HG02884 (cell line): ENCODE results near the gene MTFR2.

Experiments used
- ATAC-seq: cut with Tn5 transposase; IDR thresholded peaks from one replicate; pipeline ENCODE4 v1.9.1; 2021; ENCODE audit warnings: mild to moderate bottlenecking, moderate library complexity; ENCODE audit not compliant: unreplicated experiment

MTFR2 gene

DNA sequence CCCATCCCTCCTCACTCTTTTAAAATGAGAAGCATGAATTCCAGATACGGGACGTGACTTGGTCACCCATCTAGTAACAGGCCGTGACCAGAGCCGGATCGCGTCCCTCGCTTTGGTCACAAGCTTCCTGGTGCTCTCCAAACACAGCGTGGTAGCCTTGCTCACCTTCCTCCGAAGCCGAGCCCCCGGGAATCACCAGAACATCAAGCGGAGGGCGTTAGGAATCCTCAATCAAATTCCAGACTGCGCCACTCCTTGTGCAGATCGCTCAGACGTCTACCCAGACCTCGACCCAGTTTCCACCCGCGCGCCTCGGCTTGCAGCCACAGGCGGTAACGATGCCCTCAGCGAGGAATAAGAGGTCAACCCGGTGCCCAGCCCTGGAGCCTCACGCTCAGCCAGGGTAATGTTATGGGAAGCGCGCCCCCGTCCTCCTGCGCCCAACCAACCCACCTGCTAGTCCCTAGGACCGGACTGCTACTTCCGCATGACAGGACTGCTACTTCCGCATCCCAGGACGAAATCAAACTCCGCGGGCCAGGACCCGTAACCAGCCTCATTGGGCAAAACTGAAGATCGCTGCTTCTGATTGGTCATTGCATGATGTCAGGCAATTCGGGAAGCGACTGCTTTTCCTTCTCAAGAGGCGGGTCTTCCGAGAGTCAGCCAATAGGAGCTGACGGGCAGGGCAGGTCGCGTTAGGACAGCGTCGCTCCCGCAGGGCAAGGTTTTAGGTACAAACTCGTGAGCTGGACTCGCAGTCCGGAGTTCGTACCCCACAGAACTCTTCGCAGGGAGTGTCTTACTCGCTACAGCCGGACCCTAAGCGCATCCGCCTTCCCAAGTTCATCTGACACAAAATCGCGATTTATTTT, at the start of gene MTFR2:
TSS of gene MTFR2 (minus strand) at position 501 of the 875 bp plus-strand sequence. CDS start 1,212 bp downstream, outside the sequence.
- ATAC-seq = peak; percentile 94

DNA sequence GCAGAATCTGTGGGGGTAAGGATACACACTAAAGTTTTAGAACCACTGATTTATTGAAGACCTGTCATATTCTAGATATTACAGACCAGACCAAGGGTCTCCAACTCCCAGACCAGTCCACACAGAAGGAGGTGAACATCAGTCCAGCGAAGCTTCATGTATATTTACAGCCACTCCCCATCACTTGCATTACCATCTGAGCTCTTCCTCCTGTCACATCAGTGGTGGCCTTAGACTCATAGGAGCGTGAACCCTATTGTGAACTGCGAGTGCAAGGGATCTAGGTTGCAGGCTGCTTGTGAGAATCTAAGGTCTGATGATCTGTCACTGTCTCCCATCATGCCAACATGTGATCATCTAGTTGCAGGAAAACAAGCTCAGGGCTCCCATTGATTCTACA, 44.5 kb upstream of the MTFR2 start:
- ATAC-seq = no peak

DNA sequence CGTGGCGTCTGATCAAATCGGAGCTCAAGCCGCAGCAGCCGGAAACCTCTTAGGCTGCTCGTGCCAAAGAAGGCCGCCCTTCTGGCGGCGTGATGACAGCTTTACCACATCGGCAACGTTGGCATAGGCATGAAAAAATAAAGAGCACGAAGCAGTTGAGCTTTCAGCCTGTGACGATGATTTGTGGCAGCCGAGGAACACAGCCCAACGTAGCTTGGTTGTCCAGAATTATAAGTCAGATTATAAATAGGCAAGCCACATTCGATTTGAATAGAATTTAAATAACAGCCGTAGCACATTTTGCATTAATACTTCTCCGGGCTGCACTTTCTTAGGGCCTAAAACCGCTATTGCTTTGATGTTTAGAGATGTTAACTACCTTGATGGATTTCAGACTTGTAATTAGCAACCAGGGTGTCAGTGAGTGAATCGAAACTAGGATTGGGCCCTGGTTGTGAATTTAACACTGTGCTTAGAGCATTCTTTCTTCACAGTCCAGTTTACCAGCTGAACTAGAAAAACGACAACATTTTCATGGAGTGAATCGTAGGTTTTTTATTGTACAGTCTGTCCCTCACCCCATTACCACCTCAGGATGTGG, 40.4 kb upstream of the MTFR2 start:
- peak; percentile 26 for ATAC-seq

DNA sequence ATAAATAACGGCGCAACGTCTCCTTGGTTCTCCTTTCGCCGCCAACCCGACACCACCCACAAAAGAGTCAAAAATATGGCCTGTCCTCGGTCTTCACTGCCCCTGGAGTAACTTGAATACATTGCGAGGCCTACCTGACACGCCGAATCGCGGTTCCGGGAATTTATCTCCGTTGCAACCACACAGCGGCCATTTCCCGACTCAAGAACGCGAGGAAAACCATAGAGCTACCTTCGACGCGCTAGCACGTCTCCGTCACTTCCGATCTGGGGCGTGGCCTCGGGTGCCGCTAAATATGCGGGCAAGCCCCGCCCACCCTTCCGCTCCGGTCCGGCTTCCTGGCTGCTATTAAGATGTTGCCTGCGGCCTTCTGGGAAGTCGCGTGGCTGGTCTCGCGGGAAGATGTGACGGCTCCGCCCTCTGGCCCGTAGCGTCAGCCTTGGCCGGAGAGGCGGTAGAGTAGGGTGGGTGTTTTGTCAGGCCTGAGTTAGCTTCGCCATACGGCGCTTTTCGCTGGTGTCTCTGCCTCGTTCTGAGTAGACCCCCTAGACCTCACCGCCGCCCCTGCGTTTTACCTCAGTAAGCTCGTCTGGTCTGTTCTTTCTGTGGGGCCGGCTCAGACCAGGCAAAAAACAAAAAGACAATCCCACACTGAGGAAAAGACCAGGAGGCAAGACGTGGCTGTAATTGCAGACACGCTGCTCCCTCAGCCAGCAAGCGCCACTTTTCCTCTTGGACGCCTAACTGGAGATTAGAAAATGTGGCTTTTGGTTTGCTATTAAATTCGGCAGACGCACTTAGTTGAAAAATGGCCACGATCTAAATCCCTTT, 39.7 kb upstream of the MTFR2 start, which contains the start of gene BCLAF1:
TSS of gene BCLAF1 (minus strand) at position 268 of the 831 bp plus-strand sequence. CDS start 9,980 bp downstream, outside the sequence.
- ATAC-seq = peak; percentile 88

DNA sequence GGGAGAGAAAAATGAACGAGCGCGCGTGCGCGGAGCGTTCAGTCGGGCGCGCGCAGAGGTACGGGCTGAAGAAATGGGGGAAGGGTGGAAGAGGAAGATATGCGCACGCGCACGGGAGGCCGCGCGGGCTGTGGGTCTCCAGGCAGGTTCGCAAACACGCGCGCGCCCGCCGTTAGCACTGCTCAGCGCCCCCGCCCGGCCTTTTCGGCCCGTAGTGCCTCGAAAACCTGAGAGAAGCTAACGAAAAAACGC, 39.1 kb upstream of the MTFR2 start:
- ATAC-seq = peak; percentile 37

DNA sequence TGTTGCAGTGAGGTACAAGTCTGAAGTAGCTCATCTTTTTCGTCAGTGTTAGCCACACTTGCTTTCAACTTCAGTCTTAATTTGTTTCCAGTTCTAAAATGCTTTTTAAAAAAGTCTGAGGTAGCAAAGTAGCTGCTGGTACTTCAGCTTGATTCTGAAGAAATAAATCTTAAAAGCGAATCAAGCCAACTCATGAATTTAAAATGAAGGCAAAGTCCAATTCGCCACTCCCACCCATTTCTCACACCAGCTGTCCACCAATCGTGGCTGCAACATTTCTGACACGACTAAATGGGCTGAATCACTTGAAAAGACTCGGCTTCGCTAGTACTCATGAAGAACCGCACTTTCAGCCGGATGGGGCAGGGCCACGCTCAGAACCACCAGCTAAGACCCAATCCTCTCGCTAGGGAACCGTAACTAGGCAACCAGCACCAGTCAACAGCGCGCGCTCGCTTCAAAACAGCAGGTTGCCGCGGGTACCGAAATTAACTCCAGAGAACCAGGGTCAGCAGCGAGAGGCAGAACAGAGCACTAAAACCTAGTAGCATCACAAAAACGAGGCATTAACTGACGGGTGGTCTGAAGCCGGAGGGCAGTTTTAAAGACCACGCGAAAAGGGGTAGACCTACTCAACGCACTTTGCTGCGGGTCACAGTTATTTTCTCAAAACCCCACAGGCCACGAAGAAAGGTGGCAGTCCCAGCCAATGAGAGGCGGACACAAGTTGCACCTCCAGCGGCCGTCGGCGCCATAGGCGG, 38.6 kb upstream of the MTFR2 start:
- peak; percentile 26 for ATAC-seq

DNA sequence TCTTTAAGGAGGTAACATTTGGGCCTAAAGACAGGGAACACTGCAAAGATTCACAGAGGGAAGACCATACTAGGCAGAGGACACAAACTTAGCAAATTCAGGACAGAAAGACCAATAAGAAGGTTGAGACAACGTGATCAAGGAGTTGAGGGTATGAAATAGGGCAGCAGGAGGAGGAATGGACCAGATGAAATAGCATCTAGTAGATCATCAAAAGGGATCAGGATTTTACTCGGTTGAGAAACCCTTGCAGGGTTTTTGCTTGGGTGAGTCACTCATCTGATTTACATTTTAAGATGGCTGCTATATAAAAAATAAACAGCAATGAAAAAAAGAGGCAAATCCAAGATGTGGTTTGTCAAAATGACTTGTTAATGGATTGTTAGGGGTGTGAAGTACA, 34.8 kb upstream of the MTFR2 start:
- ATAC-seq = no peak

DNA sequence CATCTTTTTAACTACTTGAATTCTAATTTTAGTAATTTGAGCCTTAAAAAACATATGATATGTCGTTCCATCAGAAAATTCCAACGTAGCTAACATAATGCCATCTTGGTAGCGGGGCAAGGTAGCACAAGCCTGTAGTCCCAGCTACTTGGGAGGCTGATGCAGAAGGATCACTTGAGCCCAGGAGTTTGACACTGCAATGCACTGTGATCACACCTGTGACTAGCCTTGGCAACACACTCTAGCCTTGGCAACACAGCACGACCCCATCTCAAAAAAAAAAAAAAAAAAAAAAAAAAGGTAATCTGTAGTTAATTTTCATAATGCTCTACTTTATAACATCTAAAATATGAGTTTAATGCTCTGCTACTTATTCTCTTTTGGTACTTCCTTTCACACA, 32.8 kb upstream of the MTFR2 start:
- ATAC-seq = no peak

DNA sequence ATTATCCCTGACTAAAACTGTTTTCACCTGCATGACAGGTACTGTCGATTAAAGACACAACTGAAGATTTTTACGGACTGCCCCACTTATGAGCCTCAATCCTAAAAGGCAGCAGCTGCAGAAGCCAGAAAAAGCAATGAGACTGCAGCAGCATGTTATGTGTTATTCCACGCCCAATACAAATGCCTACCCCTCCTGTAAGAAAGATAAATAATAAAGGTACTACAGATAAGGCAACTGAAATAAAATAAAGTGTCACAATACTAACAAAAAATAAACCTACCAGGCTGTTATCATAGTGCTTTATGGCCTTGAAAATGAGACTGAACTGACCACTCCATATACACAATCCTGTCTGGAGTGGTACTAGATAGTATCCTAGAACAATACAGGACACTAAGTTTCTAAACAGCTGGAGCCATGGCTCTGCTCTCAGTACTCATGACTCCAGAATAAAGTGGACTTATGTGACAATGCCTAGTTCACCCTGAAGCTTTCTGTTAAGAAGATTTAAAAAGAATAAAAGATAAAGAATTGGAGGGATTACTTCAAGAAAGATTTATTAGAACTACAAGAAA, 30.0 kb upstream of the MTFR2 start:
- ATAC-seq = no peak

DNA sequence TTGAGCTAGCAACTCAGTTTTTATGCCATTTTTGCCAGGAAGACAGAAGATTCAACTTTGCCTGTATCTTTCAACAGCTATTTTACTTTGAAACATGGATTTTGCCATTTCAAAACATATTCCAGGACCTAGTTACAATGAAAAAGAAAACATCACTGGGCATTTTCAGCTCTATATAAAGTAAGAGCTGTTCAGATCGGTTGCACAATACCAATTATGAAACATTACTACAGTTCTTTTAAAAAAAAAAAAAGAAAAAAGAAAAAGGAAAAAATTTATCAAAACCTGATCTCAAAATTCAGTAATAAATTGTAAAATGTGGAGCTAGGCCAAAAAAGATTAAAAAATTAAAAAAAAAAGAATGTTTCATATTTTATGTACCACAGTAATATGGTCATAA, 24.0 kb upstream of the MTFR2 start:
- ATAC-seq = no peak

DNA sequence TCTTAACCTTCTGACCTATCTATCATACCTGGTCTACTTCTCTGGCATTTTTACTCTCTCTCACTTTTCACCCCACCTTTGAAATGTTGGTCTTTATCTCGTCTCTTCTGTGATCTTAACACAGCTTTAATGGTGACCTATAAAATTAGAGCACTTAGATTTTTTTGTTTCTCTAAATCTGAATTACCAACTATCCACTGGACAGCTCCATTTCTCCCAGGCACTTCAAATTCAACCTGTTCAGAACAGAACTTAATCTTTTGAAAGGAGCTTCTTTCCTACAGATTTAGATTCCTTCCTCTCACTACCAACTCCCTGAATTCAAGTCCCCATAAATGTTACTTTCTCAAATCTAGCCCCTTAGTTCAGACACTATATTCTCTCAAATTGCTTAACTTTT, 15.0 kb upstream of the MTFR2 start:
- ATAC-seq = no peak

DNA sequence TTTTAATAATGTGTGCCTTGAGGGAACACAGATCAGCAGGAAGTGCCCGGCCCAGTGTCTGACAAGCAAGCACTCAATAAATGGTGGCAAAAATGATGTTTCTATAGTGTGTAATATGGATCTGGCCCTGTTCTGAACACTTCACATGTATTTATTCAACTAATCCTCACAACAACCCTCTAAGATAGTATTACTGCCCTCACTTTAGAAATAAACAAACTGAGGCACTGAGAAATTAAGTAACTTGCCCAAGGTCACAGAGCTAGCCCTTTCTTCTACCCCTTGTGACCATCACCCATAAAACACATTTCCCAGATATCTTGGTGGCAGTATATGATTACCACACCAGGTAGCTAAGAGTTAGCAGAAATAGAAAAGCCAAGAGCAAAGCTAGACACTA, 12.8 kb upstream of the MTFR2 start:
- ATAC-seq = no peak

DNA sequence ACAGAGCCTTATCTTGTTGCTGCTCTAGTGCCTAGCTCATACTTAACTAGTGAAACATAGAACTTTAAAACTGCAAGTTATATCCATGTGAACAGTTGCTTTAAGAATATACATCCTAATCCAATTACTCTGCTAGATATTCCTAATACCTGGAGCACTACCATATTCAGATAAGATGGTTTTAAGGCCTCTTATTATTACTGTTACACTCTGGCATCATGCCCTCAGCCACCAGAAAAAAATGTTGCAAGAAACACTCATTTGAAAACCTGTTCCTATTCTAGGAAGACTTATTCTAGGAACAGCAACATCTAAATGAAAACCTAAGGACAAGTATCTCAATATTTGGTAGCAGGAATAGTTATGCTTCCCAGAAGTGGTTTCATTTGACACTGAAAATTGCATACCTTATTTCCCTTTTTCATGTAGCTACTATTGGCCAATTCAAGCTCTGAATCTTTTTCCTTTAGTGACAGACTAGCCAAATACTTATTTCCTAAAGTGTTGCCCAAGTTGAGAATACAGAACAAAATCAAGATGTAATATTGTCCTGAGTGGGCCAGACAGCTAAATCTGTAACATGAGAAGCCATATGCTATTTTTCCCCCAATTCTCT, 4.8 kb upstream of the MTFR2 start:
- ATAC-seq = no peak

DNA sequence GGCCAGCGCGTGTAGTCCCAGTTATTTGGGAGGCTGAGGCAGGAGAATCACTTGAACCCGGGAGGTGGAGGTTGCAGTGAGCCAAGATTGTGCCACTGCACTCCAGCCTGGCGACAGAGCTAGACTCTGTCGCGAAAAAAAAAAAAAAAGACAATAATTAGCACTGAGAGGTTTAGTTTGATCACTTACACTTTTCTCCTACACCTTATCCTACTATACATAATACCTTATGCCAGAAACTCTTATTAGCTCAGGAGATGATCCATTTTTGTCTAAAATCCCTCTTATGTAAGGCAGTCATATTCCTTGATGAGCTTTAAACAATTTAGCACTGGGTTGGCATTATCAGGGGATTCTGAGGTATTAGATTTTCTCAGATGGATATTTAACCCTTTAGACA, 3.6 kb upstream of the MTFR2 start:
- ATAC-seq = no peak

DNA sequence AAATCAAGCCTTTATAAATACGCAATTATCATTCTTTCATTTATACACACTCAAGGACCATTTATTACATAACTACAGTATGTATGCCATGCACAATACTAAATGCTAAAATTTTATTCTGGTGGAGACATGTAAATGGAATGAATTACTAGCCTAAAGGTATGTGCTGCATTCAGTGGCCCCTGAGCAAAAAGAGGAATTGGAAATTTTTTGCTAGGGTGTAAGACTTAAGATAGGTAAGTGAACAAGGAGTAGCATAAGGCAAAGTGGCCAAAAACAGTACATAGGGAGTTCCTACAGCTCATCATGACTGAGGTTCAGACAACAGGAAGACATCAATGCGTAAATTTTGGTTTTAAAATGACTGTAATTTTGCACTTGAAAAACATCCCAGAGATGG, 2.3 kb upstream of the MTFR2 start:
- ATAC-seq = no peak

DNA sequence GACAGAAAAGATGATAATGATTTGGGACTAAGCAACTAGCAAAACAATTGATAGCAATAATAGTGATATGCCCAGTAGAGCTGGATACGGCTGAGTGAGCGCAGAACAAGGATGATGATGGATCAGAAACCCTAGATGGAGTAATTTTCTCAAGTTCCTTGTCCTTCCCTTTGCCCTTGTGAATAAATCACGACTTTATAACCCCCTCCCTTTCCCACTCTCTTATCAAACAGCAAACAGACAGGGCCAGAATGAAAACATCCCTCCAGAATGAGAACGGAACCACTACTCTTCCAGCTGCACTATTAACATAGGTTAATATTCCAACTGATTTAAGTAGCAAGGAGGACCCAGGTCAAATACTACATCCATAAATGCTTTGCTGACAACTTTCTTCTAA, 1.3 kb upstream of the MTFR2 start:
- ATAC-seq = no peak

DNA sequence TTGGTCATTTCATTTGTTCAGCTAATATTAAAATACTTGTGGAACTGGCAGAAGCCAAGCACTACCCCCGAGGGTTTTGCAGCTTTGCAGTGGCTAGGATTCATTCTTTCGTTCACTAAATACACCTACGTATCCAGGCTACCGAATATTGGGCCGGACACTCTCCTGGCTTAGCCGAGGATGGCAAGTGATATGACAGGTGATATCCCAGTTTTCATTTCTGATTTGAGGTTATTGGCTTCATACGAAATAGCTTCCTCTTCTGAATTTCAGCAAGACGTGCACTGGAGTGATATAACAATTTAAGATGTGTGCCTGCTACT, 536 bp upstream of the MTFR2 start:
- ATAC-seq = peak; percentile 11

DNA sequence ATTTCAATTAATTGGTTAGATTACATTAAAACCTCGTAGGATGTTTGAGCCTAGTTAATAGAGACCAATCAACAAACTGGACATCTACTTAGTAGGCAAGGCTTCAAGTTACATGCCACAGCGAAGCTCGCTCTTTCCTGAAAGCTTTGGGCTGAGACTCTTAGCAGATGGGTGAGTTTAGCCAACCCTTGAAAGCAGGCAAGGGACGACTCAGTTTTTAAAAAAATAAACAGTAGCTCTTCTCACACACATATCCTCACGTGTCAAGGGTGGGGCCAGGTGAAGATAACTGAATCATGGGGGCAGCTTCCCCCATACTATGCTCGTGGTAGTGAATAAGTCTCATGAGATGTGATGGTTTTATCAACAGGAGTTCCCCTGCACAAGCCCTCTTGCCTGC, 775 bp downstream of the MTFR2 start:
- ATAC-seq = no peak

DNA sequence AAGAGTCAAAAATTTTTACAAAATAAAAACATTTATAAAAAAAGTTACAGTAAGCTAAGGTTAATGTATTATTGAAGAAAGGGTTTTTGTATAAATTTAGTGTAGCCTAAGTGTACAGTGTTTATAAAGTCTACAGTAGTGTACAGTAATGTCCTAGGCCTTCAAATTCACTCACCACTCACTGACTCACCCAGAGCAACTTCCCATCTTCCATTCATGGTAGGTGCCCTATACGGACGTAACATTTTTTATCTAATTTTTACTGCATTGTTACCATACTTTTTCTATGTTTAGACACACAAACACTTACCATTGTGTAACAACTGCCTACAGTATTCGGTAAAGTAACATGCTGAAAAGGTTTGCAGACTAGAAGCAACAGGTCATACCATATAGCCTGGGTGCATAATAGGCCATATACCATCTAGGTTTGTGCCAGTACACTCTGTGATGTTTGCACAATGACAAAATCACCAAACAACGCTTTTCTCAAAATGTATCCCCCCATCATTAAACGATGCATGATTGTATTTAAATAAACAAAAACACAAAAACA, 6.0 kb downstream of the MTFR2 start:
- no peak for ATAC-seq
